HG03342 (cell line): ENCODE results near the gene KCNJ13.

ENCODE experiments used
- ATAC-seq: cut with Tn5 transposase; IDR thresholded peaks from one replicate; pipeline ENCODE4 v1.9.1; 2021; ENCODE audit warnings: mild to moderate bottlenecking, moderate library complexity; ENCODE audit not compliant: unreplicated experiment

Gene KCNJ13

DNA sequence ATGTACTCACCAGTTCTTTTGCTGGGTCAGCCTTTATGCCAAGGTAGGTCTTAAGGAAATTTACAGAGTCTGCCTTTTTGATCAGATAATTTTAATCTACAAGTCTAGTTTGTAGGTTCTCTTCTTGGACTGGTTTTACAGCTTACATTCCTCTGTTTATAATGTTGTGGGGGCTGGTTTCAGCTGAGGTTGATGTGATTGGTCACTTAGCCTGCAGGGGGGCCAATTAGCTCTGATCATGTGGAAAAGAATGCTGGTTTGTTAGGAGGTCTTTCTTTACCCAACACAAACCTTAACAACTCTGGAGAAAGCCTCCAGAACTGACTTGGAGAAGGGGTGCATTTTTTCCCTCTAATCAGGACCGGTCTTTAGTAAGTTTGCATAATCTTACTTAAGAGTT lies at the start of gene KCNJ13:
KCNJ13 (minus strand) TSS at position 131 of the 400 bp plus-strand sequence. CDS start 5,203 bp downstream, outside the sequence.
- no peak for ATAC-seq

DNA sequence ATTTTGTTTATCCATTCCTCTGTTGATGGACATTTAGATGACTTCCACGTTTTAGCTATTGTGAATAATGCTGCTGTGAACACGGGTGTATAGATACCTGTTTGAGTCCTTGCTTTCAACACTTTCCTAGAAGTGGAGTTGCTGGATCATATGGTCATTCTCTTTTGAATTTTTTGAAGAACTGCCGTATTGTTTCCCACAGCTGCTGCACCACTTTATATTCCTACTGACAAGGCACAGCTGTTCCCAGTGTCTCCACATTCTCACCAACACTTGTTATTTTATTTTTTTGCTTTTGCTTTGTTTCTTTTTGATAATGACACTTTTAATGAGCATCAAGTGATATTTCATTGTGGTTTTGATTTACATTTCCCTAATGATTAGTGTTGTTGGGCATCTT lies 41.4 kb upstream of the KCNJ13 start:
- ATAC-seq: no peak

DNA sequence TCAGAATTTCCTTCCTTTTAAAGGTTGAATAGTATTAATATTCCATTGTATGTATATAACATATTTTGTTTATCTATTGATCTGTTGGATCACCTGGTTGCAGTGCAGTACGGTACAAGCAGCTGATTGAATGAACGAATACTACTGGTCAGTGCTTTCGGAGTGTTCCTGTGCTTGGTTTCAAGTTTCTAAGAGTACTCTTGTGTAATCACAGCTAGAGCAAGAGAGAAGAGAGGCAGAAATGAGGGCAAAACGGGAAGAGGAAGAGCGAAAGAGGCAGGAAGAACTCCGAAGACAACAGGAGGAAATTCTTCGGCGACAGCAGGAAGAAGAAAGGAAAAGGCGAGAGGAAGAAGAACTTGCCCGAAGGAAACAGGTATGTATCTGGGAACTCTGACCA lies 40.3 kb upstream of the KCNJ13 start:
- no peak for ATAC-seq

DNA sequence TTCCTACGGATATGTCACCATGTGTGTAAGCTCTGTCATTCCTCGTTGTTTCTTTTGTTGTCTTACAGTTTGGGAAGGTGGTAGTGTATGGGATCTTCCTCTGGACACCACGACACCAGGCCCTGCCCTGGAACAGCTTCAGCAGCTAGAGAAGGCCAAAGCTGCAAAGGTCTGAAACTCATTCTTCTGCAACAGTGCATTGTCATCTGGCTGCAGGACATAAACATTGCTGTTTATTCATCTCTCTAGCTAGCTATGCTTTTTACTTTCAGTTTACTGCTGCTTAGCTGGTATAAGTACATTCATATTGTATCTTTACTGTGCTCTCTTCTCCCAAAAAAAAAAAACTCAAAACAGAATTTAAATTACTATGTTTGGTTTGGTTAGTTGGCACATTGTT lies 39.2 kb upstream of the KCNJ13 start:
- ATAC-seq: no peak

- ATAC-seq: no peak
Measured at GRCh38 chr2:232810444-232810843, 34.1 kb upstream of the KCNJ13 start.

DNA sequence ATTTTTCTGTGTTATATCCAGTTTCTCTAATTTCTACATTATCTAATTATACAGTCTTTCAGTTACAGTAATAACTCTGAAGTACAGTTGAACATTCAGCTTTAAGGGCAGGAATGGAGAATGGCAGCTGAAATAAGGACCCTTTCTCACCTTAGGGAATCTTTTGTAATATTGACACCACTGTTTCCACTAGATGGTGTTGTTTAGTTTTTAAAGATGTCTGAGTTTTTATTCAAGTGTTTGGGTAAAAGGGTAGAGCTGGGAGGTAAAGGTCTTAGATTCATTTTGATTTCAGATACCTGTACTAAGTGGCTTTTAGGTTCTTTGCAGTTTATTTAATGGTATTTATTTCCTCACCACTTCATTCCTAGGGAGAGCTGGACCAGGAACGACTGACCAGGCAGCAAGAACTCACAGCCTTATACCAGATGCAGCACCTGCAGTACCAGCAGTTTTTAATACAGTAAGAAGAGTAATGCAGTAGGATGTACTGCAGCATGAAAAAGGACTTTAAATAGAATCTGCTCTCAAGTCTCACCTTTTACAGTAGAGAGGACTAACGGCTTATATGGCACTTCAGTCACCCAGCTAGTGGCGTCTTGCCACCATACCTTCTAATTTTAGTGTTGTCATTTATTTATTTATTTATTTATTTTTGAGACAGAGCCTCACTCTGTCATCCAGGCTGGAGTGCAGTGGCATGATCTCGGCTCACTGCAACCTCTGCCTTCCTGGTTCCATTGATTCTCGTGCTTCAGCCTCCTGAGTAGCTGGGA lies 33.2 kb upstream of the KCNJ13 start:
- no peak for ATAC-seq

- no peak for ATAC-seq
Measured at GRCh38 chr2:232802091-232802490, 25.7 kb upstream of the KCNJ13 start.

GRCh38 chr2:232800166-232800565 lies 23.8 kb upstream of the KCNJ13 start:
- no peak for ATAC-seq

- ATAC-seq: no peak
Measured at GRCh38 chr2:232798187-232798586, 21.8 kb upstream of the KCNJ13 start.

DNA sequence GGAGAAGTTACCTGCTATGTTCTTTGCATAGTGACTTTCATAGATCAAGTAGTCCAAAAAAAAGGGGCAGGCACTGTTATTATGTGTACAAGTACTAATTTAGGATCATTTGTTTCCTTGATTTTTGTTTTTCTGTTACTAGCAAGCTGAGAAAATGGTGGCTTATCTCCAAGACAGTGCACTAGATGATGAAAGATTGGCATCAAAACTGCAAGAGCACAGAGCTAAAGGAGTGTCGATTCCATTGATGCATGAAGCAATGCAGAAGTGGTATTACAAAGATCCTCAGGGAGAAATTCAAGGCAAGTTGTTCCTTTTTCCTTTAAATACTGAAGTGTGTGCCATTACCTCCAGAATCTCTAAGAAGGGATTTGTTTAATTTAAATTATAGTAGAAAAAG lies 19.6 kb upstream of the KCNJ13 start:
- no peak for ATAC-seq

DNA sequence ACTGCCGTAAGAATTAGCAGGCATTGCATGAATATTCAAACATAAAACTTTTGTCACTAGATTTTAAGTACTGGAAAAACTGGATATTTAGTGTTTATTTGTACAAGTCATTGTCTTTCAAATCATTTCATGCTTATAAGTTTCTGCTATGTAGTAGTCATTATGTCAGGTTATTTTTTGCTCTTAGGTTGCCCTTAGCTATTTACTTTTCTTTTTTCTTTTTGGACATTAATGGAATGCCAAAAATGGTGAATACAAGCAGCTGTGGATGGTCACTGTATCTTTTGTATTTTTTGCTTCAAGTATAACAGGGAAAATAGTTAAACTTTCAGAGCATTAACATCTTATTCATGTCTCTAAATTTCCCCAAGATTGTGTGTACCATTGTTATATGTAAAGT lies 18.6 kb upstream of the KCNJ13 start:
- no peak for ATAC-seq

DNA sequence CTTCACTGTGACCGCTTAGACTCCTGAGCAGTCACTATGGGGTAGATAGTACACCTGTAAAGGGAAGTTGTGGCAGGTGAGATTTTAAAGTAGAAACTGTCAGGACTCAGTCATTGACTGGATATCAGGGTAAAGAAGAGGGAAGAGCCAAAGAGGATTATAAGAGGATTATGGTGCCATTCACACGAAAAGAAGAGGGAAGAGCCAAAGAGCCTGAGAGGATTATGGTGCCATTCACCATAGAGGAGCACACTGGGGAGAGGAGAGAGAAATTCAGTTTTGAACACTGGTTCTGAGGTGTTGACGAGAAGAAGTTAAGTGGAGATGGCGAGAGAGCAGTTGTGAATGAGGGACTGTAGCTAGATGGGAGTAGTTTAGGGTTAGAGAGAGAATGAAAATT lies 16.9 kb upstream of the KCNJ13 start:
- no peak for ATAC-seq

DNA sequence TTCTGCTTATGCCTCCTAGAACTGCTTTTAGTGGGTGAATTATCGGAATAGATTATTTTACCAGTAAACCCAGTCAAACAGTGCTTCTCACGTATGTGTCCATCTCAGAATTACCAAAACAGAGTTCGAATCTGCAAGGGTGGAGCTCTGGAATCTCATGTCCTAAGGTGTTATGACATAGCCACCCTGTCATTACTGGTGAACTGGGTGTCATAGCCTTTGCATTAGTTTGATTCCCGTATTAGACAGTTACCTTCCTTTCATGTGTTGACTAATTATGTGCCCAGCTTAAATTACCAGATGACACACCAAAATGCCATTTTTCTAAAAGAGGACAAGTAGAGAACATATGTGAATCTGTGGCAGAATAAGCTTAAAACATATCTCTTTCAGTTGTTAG lies 15.2 kb upstream of the KCNJ13 start:
- no peak for ATAC-seq

- no peak for ATAC-seq
Measured at GRCh38 chr2:232789082-232789481, 12.7 kb upstream of the KCNJ13 start.

- ATAC-seq: no peak
Measured at GRCh38 chr2:232787806-232788205, 11.4 kb upstream of the KCNJ13 start.

GRCh38 chr2:232783278-232783677 lies 6.9 kb upstream of the KCNJ13 start:
- no peak for ATAC-seq

GRCh38 chr2:232781765-232782164 lies 5.4 kb upstream of the KCNJ13 start:
- ATAC-seq: peak; percentile 97

- no peak for ATAC-seq
Measured at GRCh38 chr2:232779934-232780333, 3.6 kb upstream of the KCNJ13 start.

DNA sequence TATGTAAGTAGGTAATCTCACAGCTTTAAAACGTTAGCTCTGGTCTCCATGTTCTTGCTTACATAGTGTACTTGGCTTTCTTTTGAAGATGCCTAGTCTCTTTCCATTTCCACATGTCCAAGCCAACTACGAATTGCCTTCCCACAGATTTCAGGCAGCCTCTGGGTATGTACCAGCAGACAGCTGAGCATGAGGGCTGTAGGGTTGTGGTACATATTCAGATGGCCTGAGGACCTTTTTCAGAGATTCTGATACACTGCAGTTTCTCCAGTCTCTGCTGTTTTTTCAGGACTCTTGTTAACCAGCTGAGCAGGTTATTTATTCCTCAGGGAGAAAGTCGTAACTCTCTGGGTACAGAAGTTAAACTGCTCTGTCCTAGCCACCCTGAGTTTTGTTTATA lies 3.1 kb upstream of the KCNJ13 start:
- no peak for ATAC-seq

DNA sequence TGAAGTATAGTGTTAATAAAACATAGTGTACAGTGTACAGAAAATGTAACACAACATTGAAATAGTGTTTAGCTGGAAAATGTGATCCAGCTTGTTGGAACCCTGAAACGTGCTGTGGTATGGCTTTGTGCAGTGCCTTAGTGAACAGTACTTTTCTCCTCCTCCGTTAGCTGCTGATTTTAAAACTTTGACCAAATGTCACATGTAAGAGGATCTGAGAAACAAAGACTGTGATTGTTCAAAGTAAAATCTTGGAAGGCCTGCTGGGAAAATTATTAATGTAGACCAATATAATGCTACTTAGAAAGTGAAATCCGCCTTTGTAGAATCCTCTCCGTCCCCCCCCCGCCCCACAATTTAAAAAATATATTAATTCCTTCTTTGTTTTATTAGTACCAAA lies 911 bp upstream of the KCNJ13 start:
- ATAC-seq: no peak

- ATAC-seq: no peak
Measured at GRCh38 chr2:232773815-232774214, 2.5 kb downstream of the KCNJ13 start.

DNA sequence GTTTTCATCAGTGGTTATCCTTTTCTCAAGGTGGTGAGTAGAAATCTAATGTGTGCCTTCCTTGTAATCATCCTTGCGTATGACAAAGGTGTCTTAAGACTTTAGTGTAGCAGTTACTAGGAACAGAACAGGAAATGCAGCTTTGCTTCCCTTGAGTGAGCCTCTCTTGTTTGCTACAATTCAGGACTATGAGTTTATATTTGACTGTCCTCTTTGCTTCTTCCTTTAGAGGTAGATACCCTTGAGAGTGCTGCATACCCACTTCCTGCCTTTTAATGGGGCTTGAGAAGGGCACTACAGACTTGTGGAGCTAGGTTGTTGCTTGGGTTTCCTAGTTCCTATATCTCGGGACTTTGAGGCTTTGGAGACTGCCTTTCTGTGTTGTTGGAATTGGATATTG lies 3.8 kb downstream of the KCNJ13 start:
- ATAC-seq: peak; percentile 84

GRCh38 chr2:232771870-232772269 lies 4.5 kb downstream of the KCNJ13 start:
- no peak for ATAC-seq
